Spleen (tissue), 11 donors: Measurements from ENCODE around the gene ARHGEF10L. TPM values are rescaled to one million over a fixed set of nuclear protein-coding genes. Genes with fewer than 3 reads are reported as not detected.

ENCODE experiments used
- DNase-seq: peaks from one replicate; pipeline ENCODE4 v3.0.0-alpha.2; 2020
- H3K27ac ChIP-seq, 8 donors: fragments of 200-600 bp; sonication (generic) in 7 of 8; 1 replicate in 4 of 8; 2 replicates in 4 of 8; pipeline versions ENCODE4 v1.5.0 to v1.8.0; 2016 to 2021; ENCODE audit warnings: inconsistent platforms in 4 of 8, mild to moderate bottlenecking in 4 of 8, moderate library complexity in 1 of 8
- H3K27me3 ChIP-seq, 7 donors: fragments of 200-600 bp; sonication (generic) in 6 of 7; replicated peaks in 1 of 7; 1 replicate in 4 of 7; 2 replicates in 3 of 7; pipeline versions ENCODE4 v1.5.0 to v1.8.0; 2016 to 2021; ENCODE audit warnings: inconsistent platforms in 3 of 7, mild to moderate bottlenecking in 1 of 7
- H3K36me3 ChIP-seq, 6 donors: fragments of 200-600 bp; sonication (generic) in 5 of 6; 1 replicate in 4 of 6; 2 replicates in 2 of 6; pipeline versions ENCODE4 v1.5.0 to v1.8.0; 2016 to 2021; ENCODE audit warnings: inconsistent platforms in 2 of 6
- H3K4me1 ChIP-seq, 6 donors: fragments of 200-600 bp; sonication (generic) in 5 of 6; 1 replicate in 3 of 6; 2 replicates in 3 of 6; pipeline versions ENCODE4 v1.5.0 to v1.8.0; 2016 to 2021; ENCODE audit warnings: inconsistent platforms in 3 of 6
- H3K4me3 ChIP-seq, 8 donors: fragments of 200-600 bp; sonication (generic) in 7 of 8; 1 replicate in 4 of 8; 2 replicates in 4 of 8; pipeline versions ENCODE4 v1.5.0 to v1.8.0; 2016 to 2021; ENCODE audit warnings: inconsistent platforms in 4 of 8, mild to moderate bottlenecking in 4 of 8, moderate library complexity in 2 of 8
- H3K9me3 ChIP-seq, 8 donors: fragments of 200-600 bp; sonication (generic) in 7 of 8; 1 replicate in 4 of 8; 2 replicates in 4 of 8; pipeline versions ENCODE4 v1.5.0 to v1.8.0; 2016 to 2021; ENCODE audit warnings: inconsistent platforms in 4 of 8
- POLR2A ChIP-seq, 3 donors: fragments of 450-650 bp; IDR thresholded peaks; one replicate each; pipeline ENCODE4 v1.5.1; 2017; ENCODE audit warnings: antibody characterized with exemption in 3 of 3, mild to moderate bottlenecking in 1 of 3
- POLR2AphosphoS5 ChIP-seq, 3 donors: sonication (generic); formaldehyde crosslinking; IDR thresholded peaks; one replicate each; pipeline ENCODE4 v1.5.1; 2017; ENCODE audit warnings: antibody characterized with exemption in 3 of 3
- WGBS, 5 donors: extraction: QIAGEN DNeasy Blood & Tissue Kit in 3 of 5; methylation state at CpG; one replicate each; pipeline versions ENCODE4 v1.1.5 to v1.1.7; 2013 to 2018; 5-methylcytosine and 5-hydroxymethylcytosine counted together
- intact Hi-C: fragments of 100-400 bp; cut with DNase I; formaldehyde crosslinking; loops from one replicate; pipeline ENCODE4 v1.15.0; 2023; ENCODE audit warnings: low total_unique reads
- polyA plus RNA-seq, 3 donors: library from polyadenylated mRNA; stranded (reverse); fragments of 200-250 nt; gene quantifications; one replicate each; pipeline ENCODE4 v1.2.1, GENCODE V29; 2013
- total RNA-seq, 7 donors: library from RNA; depleted of rRNA in 3 of 7; stranded (reverse); fragments of >200 nt in 3 of 7; fragmentation: NEBNext Ultra II Directional in 4 of 7; extraction: Animal tissue kit (Norgen Biotek cat#: 25700) in 4 of 7; gene quantifications; one replicate each; pipeline versions ENCODE4 v1.1.0 to v1.2.1, GENCODE V29; 2016 to 2021
- TF ChIP-seq, protein P1 (sequence below), 11 experiments: fragments of 200-600 bp in 7 of 11; fragments of 450-650 bp in 4 of 11; sonication (generic) in 4 of 11; IDR thresholded peaks in 8 of 11; conservative IDR thresholded peaks in 3 of 11; 1 replicate in 7 of 11; 2 replicates in 4 of 11; pipeline versions ENCODE4 v1.4.0 to v1.8.0; 2016 to 2021; ENCODE audit warnings: antibody characterized with exemption in 11 of 11, inconsistent platforms in 4 of 11, mild to moderate bottlenecking in 1 of 11
- donor health status: healthy with polysubstance abuse.
- donor health status: DM: no; HTN: no; CAD: no; lungs with moderate emphysema.
- donor health status: DM: no; HTN: no; CAD: no.
- donor health status: Bipolar disorder and iron deficiency.
- donor health status: healthy.
- donor health status: DM: no; HTN: no; CAD: no.
- donor health status: DM: yes; HTN: yes; CAD: no.

The ARHGEF10L gene
- total and polyA plus RNA-seq, 10 donors = 10.0 to 40.9 (median 21.4) TPM

DNA sequence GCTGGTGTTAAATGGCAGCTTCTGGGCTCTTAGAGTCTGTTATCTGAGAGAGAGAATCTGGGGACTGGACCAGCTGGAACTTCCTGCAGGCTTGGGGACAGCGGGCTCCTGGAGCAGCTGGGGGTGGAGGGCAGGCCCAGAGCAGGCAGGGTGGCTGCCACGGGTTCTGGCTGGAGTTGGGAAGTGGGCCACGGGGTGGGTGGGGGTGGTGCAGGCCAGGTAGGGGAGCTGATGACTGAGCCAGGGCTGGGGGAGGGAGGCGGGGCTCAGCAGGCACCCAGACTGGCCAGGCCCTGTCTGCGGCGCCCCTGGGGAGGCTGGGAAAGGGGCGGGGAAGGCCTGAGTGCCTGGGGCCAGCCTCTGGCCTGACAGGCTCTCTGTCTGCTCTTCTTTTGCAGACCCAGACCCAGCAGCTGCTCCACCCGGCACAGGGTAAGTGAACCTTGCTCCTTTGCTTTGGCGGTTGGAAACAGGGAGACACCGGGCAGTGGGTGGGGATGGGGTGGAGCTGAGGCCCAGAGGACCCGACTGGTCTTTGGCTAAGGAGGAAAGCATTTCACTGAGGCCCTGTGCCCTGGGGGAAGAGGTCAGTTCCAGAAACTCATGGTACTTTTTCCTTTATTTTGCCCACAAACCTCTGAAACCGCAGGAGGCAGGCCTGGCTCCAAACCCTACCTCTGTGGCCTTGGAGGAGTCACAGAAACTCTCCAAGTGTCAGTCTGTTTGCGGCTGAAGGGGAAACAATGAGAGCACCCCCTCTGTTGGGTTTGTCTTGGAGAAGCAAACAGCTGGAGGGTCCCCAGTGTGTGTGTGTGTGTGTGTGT, 48.8 kb downstream of the ARHGEF10L start:
- DNase-seq = no peak
- peak overlapping the region in 6 of 8 donors; percentile 47 to 73 (median 58) for H3K27ac ChIP-seq

DNA sequence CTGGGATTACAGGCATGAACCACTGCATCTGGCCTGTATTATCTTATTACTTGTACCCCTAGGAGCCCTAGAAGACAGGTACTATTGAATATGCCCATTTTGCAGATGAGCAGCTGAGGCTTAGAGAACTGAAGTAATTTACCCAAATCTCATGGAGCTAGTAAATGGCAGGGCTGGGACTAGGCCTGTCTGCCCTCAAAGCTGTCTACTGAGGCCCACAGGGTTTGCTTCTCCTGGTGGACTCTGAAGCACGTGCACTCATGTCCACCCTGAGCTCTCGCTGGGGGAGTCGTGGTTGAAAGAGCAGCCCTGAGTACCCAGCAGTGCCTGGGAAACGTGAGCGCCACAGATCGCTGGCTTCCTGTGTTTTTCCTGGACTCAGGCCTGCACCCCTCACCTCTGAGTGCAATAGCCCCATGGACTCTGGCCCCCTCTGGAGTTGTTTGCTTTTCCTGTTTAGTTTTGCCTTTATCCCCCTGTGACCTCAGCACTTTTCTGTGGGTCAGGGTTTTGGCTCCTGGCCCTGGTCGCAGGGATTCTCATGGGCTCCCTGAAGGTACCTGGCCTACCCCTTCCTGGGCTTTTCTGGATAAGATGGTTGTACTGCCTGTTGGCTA, 52.4 kb downstream of the ARHGEF10L start:
- 54 to 71% (median 64%) methylated on average over 7 of the region's 7 CpGs for WGBS, 5 donors
- no peak for DNase-seq
- H3K36me3 ChIP-seq = peaks cover 0 to 13% (median 0%) of the 10 kb centered on the region in 6 donors
- intact Hi-C loops = no loop called here
- H3K4me3 ChIP-seq = no peak overlapping the region
- H3K4me1 ChIP-seq = peaks cover 0 to 46% (median 21%) of the 10 kb centered on the region in 6 donors
- H3K27ac ChIP-seq = no peak overlapping the region
- TF ChIP-seq POLR2A (IDR thresholded peaks at IDR 0.05) = no peak
- no peak for TF ChIP-seq POLR2AphosphoS5 (IDR thresholded peaks at IDR 0.05)
- TF ChIP-seq, protein P1, sequence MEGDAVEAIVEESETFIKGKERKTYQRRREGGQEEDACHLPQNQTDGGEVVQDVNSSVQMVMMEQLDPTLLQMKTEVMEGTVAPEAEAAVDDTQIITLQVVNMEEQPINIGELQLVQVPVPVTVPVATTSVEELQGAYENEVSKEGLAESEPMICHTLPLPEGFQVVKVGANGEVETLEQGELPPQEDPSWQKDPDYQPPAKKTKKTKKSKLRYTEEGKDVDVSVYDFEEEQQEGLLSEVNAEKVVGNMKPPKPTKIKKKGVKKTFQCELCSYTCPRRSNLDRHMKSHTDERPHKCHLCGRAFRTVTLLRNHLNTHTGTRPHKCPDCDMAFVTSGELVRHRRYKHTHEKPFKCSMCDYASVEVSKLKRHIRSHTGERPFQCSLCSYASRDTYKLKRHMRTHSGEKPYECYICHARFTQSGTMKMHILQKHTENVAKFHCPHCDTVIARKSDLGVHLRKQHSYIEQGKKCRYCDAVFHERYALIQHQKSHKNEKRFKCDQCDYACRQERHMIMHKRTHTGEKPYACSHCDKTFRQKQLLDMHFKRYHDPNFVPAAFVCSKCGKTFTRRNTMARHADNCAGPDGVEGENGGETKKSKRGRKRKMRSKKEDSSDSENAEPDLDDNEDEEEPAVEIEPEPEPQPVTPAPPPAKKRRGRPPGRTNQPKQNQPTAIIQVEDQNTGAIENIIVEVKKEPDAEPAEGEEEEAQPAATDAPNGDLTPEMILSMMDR (IDR thresholded peaks at IDR 0.05 in 8 of 11, conservative IDR thresholded peaks at IDR 0.05 in 3 of 11) = no peak
- H3K27me3 ChIP-seq = no peaks in the 10 kb centered on the region
- no peaks in the 10 kb centered on the region for H3K9me3 ChIP-seq

More for the DNA sequence above, 48.8 kb downstream of the ARHGEF10L start:
- no peak overlapping the region for H3K4me3 ChIP-seq
- 47 to 71% (median 55%) methylated on average over 7 to 13 of the region's 13 CpGs for WGBS, 5 donors
- H3K36me3 ChIP-seq = peaks cover 0 to 13% (median 0%) of the 10 kb centered on the region in 6 donors
- intact Hi-C loops = no loop called here
- H3K9me3 ChIP-seq = no peaks in the 10 kb centered on the region
- TF ChIP-seq, protein P1 (IDR thresholded peaks at IDR 0.05 in 8 of 11, conservative IDR thresholded peaks at IDR 0.05 in 3 of 11) = no peak
- TF ChIP-seq POLR2AphosphoS5 (IDR thresholded peaks at IDR 0.05) (no peak), POLR2A (IDR thresholded peaks at IDR 0.05) (no peak)
- peaks cover 0 to 41% (median 16%) of the 10 kb centered on the region in 6 donors for H3K4me1 ChIP-seq
- no peaks in the 10 kb centered on the region for H3K27me3 ChIP-seq

DNA sequence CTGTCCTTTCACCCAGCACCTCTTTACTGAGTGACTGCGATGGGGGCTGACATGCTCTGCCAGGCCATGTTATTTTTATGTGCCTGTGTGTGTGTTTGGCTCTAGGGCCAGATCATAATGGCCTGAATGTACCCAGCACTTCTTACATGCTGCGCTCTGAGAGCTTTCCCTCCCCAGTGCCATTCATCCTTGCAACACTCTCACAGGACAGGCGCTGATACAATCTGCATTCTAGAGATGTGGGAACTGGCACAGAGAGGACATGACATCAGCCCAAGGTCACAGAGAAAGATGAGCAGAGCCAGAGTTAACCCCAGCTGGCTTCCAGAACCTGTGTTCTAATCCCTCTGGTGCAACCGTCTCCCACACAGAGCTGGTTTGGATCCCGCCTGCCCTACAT, 54.5 kb downstream of the ARHGEF10L start:
- Histone ChIP-seq H3K4me3 (no peak overlapping the region), H3K36me3 (no peaks in the 10 kb centered on the region), H3K27ac (peak overlapping the region in 2 of 8 donors; percentile 5 to 15), H3K9me3 (no peaks in the 10 kb centered on the region), H3K27me3 (no peaks in the 10 kb centered on the region), H3K4me1 (peaks cover 0 to 38% (median 11%) of the 10 kb centered on the region in 6 donors)
- no peak for TF ChIP-seq POLR2A (IDR thresholded peaks at IDR 0.05)
- TF ChIP-seq, protein P1 (IDR thresholded peaks at IDR 0.05 in 8 of 11, conservative IDR thresholded peaks at IDR 0.05 in 3 of 11) = no peak
- TF ChIP-seq POLR2AphosphoS5 (IDR thresholded peaks at IDR 0.05) = no peak
- 77 to 89% (median 80%) methylated on average over 5 of the region's 5 CpGs for WGBS, 5 donors
- no peak for DNase-seq
- intact Hi-C loops = no loop called here
